Spleen (tissue), 11 donors: ENCODE measurements around the gene CLCN7. TPM values are rescaled to one million over a fixed set of nuclear protein-coding genes. Genes with fewer than 3 reads are reported as not detected.

Source experiments
- DNase-seq: peaks from one replicate; pipeline ENCODE4 v3.0.0-alpha.2; 2020
- H3K27ac ChIP-seq, 8 donors: fragments of 200-600 bp; sonication (generic) in 7 of 8; 1 replicate in 4 of 8; 2 replicates in 4 of 8; pipeline versions ENCODE4 v1.5.0 to v1.8.0; 2016 to 2021; ENCODE audit warnings: inconsistent platforms in 4 of 8, mild to moderate bottlenecking in 4 of 8, moderate library complexity in 1 of 8
- H3K27me3 ChIP-seq, 7 donors: fragments of 200-600 bp; sonication (generic) in 6 of 7; replicated peaks in 1 of 7; 1 replicate in 4 of 7; 2 replicates in 3 of 7; pipeline versions ENCODE4 v1.5.0 to v1.8.0; 2016 to 2021; ENCODE audit warnings: inconsistent platforms in 3 of 7, mild to moderate bottlenecking in 1 of 7
- H3K36me3 ChIP-seq, 6 donors: fragments of 200-600 bp; sonication (generic) in 5 of 6; 1 replicate in 4 of 6; 2 replicates in 2 of 6; pipeline versions ENCODE4 v1.5.0 to v1.8.0; 2016 to 2021; ENCODE audit warnings: inconsistent platforms in 2 of 6
- H3K4me1 ChIP-seq, 6 donors: fragments of 200-600 bp; sonication (generic) in 5 of 6; 1 replicate in 3 of 6; 2 replicates in 3 of 6; pipeline versions ENCODE4 v1.5.0 to v1.8.0; 2016 to 2021; ENCODE audit warnings: inconsistent platforms in 3 of 6
- H3K4me3 ChIP-seq, 8 donors: fragments of 200-600 bp; sonication (generic) in 7 of 8; 1 replicate in 4 of 8; 2 replicates in 4 of 8; pipeline versions ENCODE4 v1.5.0 to v1.8.0; 2016 to 2021; ENCODE audit warnings: inconsistent platforms in 4 of 8, mild to moderate bottlenecking in 4 of 8, moderate library complexity in 2 of 8
- H3K9me3 ChIP-seq, 8 donors: fragments of 200-600 bp; sonication (generic) in 7 of 8; 1 replicate in 4 of 8; 2 replicates in 4 of 8; pipeline versions ENCODE4 v1.5.0 to v1.8.0; 2016 to 2021; ENCODE audit warnings: inconsistent platforms in 4 of 8
- POLR2A ChIP-seq, 3 donors: fragments of 450-650 bp; IDR thresholded peaks; one replicate each; pipeline ENCODE4 v1.5.1; 2017; ENCODE audit warnings: antibody characterized with exemption in 3 of 3, mild to moderate bottlenecking in 1 of 3
- POLR2AphosphoS5 ChIP-seq, 3 donors: sonication (generic); formaldehyde crosslinking; IDR thresholded peaks; one replicate each; pipeline ENCODE4 v1.5.1; 2017; ENCODE audit warnings: antibody characterized with exemption in 3 of 3
- WGBS, 5 donors: extraction: QIAGEN DNeasy Blood & Tissue Kit in 3 of 5; methylation state at CpG; one replicate each; pipeline versions ENCODE4 v1.1.5 to v1.1.7; 2013 to 2018; 5-methylcytosine and 5-hydroxymethylcytosine counted together
- intact Hi-C: fragments of 100-400 bp; cut with DNase I; formaldehyde crosslinking; loops from one replicate; pipeline ENCODE4 v1.15.0; 2023; ENCODE audit warnings: low total_unique reads
- polyA plus RNA-seq, 3 donors: library from polyadenylated mRNA; stranded (reverse); fragments of 200-250 nt; gene quantifications; one replicate each; pipeline ENCODE4 v1.2.1, GENCODE V29; 2013
- total RNA-seq, 7 donors: library from RNA; depleted of rRNA in 3 of 7; stranded (reverse); fragments of >200 nt in 3 of 7; fragmentation: NEBNext Ultra II Directional in 4 of 7; extraction: Animal tissue kit (Norgen Biotek cat#: 25700) in 4 of 7; gene quantifications; one replicate each; pipeline versions ENCODE4 v1.1.0 to v1.2.1, GENCODE V29; 2016 to 2021
- TF ChIP-seq, protein P1 (sequence below), 11 experiments: fragments of 200-600 bp in 7 of 11; fragments of 450-650 bp in 4 of 11; sonication (generic) in 4 of 11; IDR thresholded peaks in 8 of 11; conservative IDR thresholded peaks in 3 of 11; 1 replicate in 7 of 11; 2 replicates in 4 of 11; pipeline versions ENCODE4 v1.4.0 to v1.8.0; 2016 to 2021; ENCODE audit warnings: antibody characterized with exemption in 11 of 11, inconsistent platforms in 4 of 11, mild to moderate bottlenecking in 1 of 11
- donor health status: healthy with polysubstance abuse.
- donor health status: DM: no; HTN: no; CAD: no; lungs with moderate emphysema.
- donor health status: DM: no; HTN: no; CAD: no.
- donor health status: Bipolar disorder and iron deficiency.
- donor health status: healthy.
- donor health status: DM: no; HTN: no; CAD: no.
- donor health status: DM: yes; HTN: yes; CAD: no.

The CLCN7 gene
- total and polyA plus RNA-seq, 10 donors: 43.2 to 146 (median 115) TPM

DNA sequence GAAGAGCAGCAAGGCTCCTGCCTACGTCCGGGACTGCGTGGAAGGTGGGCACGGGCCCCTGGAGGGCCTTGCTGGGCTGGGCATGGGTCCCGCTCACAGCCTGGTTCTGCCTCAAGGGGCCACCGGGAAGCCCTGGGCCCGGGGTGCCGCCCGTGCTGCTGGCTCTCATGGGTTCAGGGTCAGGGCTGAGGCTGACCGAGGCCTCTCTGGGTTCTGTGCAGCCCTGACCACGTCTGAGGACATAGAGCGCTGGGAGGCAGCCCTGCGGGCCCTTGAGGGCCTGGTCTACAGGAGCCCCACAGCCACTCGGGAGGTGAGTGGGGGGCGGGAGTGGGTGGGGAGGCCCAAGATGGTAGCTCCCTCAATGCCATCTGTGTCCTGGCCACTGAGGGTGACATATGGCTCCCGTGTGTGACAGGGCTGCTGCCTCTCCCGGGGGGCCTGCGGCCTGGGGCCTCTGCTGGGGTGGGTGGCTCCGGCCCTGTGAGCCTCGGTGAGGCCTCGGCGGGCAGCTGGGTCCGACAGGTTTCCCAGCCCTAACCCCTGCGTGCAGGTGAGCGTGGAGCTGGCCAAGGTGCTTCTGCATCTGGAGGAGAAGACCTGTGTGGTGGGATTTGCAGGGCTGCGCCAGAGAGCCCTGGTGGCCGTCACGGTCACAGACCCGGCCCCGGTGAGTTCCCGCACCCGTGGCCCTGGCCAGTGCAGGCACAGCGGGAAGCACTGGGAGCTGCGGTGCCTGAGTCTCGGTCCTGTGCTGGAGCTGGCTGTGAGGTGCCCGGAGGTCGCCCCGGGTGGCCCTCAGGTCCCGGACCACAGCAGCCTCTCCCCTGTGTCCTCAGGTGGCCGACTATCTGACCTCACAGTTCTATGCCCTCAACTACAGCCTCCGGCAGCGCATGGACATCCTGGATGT is 27.5 kb upstream of the CLCN7 start:
- H3K27me3 ChIP-seq: no peaks in the 10 kb centered on the region
- no peaks in the 10 kb centered on the region for H3K4me1 ChIP-seq
- H3K9me3 ChIP-seq: no peaks in the 10 kb centered on the region
- 91 to 97% (median 96%) methylated on average over 16 to 42 of the region's 42 CpGs for WGBS, 5 donors
- no peak overlapping the region for H3K4me3 ChIP-seq
- peaks cover 10 to 97% (median 85%) of the 10 kb centered on the region in 6 donors for H3K36me3 ChIP-seq
- intact Hi-C loops: no loop called here
- no peak for DNase-seq
- TF ChIP-seq POLR2AphosphoS5 (IDR thresholded peaks at IDR 0.05): no peak
- no peak overlapping the region for H3K27ac ChIP-seq

DNA sequence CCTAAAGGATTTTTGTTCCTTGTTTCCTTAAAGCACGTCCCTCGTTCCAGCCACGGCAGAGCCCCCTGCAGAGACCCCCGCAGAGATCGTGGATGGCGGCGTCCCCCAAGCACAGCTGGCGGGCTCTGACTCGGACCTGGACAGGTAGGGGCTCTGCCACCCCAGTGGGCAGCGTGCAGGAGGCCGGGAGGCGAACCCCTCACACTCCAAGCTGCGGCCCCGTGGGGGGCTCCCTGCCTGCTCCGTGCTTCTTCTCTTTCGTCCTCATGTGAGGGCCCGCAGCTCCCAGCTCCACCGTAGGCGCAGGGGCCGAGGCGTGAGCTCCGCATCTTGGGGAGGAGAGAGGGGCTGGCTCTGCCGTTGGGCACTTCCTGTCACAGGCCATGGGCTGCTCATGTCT is 26.8 kb upstream of the CLCN7 start:
- DNase-seq: peak; percentile 69
- intact Hi-C loops: no loop called here
- H3K4me3 ChIP-seq: no peak overlapping the region
- WGBS, 5 donors: 95 to 98% (median 96%) methylated on average over 19 to 23 of the region's 23 CpGs
- H3K36me3 ChIP-seq: peaks cover 10 to 97% (median 85%) of the 10 kb centered on the region in 6 donors
- H3K9me3 ChIP-seq: no peaks in the 10 kb centered on the region
- H3K27ac ChIP-seq: no peak overlapping the region
- no peaks in the 10 kb centered on the region for H3K4me1 ChIP-seq
- TF ChIP-seq POLR2A (IDR thresholded peaks at IDR 0.05): no peak
- TF ChIP-seq, protein P1, sequence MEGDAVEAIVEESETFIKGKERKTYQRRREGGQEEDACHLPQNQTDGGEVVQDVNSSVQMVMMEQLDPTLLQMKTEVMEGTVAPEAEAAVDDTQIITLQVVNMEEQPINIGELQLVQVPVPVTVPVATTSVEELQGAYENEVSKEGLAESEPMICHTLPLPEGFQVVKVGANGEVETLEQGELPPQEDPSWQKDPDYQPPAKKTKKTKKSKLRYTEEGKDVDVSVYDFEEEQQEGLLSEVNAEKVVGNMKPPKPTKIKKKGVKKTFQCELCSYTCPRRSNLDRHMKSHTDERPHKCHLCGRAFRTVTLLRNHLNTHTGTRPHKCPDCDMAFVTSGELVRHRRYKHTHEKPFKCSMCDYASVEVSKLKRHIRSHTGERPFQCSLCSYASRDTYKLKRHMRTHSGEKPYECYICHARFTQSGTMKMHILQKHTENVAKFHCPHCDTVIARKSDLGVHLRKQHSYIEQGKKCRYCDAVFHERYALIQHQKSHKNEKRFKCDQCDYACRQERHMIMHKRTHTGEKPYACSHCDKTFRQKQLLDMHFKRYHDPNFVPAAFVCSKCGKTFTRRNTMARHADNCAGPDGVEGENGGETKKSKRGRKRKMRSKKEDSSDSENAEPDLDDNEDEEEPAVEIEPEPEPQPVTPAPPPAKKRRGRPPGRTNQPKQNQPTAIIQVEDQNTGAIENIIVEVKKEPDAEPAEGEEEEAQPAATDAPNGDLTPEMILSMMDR (IDR thresholded peaks at IDR 0.05 in 8 of 11, conservative IDR thresholded peaks at IDR 0.05 in 3 of 11): no peak
- TF ChIP-seq POLR2AphosphoS5 (IDR thresholded peaks at IDR 0.05): no peak
- H3K27me3 ChIP-seq: no peaks in the 10 kb centered on the region

DNA sequence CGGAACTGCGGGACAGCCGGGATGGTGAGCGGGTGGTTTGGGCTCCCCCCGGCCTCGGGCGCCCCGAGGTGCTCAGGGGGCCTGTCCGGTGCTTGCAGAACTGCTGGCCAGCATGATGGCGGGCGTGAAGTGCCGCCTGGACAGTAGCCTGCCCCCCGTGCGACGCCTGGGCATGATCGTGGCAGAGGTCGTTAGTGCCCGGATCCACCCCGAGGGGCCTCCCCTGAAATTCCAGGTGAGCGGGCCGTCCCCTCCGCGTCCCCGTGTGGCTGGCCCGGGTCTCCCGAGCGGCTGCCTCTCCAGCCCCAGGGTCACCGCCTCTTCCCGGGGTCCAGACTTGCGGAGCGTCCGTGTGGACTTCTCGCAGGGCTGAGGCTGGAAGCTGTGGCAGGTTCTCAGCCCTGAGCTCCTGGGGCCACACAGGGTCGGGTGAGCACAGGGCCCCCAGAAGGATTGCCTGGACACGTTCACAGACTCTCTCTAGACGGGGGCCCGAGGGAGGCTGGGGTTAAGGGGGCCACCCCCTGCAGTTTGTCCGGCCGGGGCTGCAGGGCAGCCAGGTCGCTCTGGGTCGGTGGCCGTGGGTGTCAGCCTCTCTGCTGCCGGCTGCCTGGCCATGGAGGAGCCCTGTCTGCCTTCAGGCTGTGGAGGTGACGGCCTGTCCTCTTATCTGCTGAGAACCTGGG is 25.8 kb upstream of the CLCN7 start:
- no peak overlapping the region for H3K4me3 ChIP-seq
- TF ChIP-seq, protein P1 (IDR thresholded peaks at IDR 0.05 in 8 of 11, conservative IDR thresholded peaks at IDR 0.05 in 3 of 11): no peak
- no peak for TF ChIP-seq POLR2AphosphoS5 (IDR thresholded peaks at IDR 0.05)
- no peak for TF ChIP-seq POLR2A (IDR thresholded peaks at IDR 0.05)
- intact Hi-C loops: no loop called here
- H3K27me3 ChIP-seq: no peaks in the 10 kb centered on the region
- H3K4me1 ChIP-seq: peaks cover 0 to 8% (median under 1%) of the 10 kb centered on the region in 6 donors
- DNase-seq: peak; percentile 51
- 96 to 97% (median 97%) methylated on average over 19 to 44 of the region's 44 CpGs for WGBS, 5 donors
- peaks cover 10 to 97% (median 85%) of the 10 kb centered on the region in 6 donors for H3K36me3 ChIP-seq
- H3K27ac ChIP-seq: no peak overlapping the region
- no peaks in the 10 kb centered on the region for H3K9me3 ChIP-seq

DNA sequence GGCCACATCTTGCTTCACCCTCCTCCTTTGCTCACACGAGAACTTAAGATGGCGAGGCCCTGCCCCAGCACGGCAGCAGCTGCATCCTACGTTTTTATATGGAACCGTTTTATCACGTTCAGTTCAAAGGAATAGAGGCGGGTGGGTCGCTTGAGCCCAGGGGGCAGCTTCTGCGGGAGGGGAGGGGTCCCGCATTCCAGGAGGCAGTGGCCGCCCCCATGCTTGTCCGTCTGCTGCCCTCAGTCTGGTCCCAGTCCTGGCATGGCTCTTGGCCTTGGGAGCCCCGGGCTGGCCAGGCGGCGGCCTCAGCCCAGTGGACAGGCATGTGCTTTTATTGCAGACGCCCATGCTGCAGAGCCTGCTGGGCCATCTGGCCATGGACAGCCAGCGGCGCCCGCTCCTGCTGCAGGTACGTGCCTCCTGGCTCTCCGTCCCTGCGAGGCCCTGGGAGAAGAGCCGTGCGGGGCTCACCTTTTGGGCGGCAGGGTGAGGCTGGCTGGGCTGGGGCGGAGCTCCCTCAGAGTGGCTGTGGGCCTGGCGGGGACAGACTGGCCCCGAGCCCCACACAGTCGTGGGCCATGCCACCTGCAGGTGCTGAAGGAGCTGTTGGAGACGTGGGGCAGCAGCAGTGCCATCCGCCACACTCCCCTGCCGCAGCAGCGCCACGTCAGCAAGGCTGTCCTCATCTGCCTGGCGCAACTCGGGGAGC is 25.1 kb upstream of the CLCN7 start:
- peaks cover 10 to 97% (median 90%) of the 10 kb centered on the region in 6 donors for H3K36me3 ChIP-seq
- TF ChIP-seq, protein P1 (IDR thresholded peaks at IDR 0.05 in 8 of 11, conservative IDR thresholded peaks at IDR 0.05 in 3 of 11): no peak
- 91 to 96% (median 95%) methylated on average over 20 to 36 of the region's 36 CpGs for WGBS, 5 donors
- H3K27me3 ChIP-seq: no peaks in the 10 kb centered on the region
- H3K9me3 ChIP-seq: no peaks in the 10 kb centered on the region
- no peak overlapping the region for H3K4me3 ChIP-seq
- H3K4me1 ChIP-seq: peaks cover 0 to 15% (median 7%) of the 10 kb centered on the region in 6 donors
- H3K27ac ChIP-seq: no peak overlapping the region
- intact Hi-C loops: no loop called here
- DNase-seq: peak; percentile 72
